Measurements from ENCODE around the gene CLDN4.
"Not testable (repeated sequence)": the region's sequence is repeated elsewhere in the genome, so short reads cannot be mapped to it uniquely, and the experiment has no call there.

Gene CLDN4, protein sequence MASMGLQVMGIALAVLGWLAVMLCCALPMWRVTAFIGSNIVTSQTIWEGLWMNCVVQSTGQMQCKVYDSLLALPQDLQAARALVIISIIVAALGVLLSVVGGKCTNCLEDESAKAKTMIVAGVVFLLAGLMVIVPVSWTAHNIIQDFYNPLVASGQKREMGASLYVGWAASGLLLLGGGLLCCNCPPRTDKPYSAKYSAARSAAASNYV

DNA sequence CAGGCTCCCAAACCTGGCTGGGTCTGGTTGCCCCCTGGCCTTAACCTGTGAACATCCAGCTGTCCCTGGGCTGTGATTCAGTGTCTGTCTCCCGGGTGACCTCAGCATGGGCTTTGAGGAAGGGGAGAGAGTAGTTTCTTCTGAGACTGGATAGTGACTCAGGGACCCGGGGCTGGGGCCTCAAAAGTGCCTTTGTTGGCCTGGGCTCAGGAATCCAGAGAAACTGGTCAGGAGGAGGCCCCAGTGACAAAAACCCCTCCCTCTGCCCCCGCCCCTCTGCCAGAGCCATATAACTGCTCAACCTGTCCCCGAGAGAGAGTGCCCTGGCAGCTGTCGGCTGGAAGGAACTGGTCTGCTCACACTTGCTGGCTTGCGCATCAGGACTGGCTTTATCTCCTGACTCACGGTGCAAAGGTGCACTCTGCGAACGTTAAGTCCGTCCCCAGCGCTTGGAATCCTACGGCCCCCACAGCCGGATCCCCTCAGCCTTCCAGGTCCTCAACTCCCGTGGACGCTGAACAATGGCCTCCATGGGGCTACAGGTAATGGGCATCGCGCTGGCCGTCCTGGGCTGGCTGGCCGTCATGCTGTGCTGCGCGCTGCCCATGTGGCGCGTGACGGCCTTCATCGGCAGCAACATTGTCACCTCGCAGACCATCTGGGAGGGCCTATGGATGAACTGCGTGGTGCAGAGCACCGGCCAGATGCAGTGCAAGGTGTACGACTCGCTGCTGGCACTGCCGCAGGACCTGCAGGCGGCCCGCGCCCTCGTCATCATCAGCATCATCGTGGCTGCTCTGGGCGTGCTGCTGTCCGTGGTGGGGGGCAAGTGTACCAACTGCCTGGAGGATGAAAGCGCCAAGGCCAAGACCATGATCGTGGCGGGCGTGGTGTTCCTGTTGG is at the start of gene CLDN4:
Gene CLDN4, plus strand, starts transcription at position 316 of the 903 bp plus-strand sequence. Its CDS starts 206 bp downstream, at position 522.
- no peak for DNase-seq (ENCODE audit: low read depth)

DNA sequence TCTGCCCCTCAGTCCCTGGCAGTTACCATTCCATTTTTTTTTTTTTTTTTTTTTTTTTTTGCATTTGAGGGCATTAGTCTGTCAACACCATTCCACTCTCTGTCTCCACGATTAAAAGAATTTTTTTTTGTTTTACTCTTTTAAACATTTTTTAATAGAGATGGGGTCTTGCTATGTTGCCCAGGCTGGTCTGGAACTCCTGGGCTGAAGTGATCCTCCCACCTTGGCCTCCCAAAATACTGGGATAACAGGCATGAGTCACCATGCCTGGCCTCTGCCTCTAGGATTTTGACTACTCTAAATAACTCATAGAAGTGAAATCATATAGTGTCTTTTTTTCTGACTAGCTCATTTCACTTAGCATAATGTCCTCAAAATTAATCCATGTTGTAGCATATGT is 44.2 kb upstream of the CLDN4 start:
- DNase-seq (ENCODE audit: low read depth) = no peak

DNA sequence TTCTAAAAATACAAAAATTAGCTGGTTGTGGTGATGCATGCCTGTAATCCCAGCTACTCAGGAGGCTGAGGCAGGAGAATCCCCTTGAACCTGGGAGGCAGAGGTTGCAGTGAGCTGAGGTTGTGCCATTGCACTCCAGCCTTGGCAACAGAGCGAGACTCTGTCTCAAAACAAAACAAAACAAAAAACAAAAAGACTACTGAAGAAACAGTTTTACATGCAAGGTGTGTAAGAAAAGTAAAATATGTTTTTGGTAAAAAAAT is 43.1 kb upstream of the CLDN4 start:
- DNase-seq (ENCODE audit: low read depth) = not testable (repeated sequence)

DNA sequence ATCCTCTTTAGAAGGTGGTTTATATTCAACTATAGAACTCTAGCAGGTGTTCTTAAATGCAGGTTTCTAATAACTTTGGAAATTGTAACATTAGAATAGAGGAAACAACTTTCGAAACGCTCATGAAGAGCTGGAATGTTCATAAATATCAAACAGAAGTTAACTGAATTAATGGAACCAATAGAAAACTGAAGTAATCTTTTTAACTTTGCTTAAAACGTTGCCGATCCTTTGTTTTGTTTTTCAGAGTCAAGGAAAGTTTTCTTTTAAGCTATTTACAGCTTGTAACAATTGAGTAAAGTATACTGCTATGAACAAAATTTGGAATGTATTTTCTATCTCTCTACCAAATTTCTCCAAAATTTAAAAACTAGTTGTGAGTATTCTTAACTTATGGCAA is 41.7 kb upstream of the CLDN4 start:
- DNase-seq (ENCODE audit: low read depth) = no peak

DNA sequence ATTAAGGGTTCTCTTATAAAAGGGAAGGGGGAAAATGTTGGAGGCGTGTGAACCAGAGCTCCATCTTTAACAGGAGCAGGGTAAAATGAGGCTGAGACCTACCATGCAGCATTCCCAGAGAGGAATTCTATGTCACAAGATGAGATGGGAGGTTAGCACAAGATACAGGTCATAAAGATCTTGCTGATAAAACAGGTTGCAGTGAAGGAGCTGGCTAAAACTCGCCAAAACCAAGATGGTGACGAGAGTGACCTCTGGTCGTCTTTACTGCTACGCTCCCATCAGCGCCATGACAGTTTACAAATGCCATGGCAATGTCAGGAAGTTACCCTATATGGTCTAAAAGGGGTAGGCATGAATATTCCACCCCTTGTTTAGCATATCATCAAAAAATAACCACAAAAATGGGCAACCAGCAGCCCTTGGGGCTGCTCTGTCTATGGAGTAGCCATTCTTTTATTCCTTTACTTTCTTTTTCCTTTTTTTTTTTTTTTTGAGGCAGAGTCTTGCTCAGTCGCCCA is 39.6 kb upstream of the CLDN4 start:
- DNase-seq (ENCODE audit: low read depth) = not testable (repeated sequence)

DNA sequence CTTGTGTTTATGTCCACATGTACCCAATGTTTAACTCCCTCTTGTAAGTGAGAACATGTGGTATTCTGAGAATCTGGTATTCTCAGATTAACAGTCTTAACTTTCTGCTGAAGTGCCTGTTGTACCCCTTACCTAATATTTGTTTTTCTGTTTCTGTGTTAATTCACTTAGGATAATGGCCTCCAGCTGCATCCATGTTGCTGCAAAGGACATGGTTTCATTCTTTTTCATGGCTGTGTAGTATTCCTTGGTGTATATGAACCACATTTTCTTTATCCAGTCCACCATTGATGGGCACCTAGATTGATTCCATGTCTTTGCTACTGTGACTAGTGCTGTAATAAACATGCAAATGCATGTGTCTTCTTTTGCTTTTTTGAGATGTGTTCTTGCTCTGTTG is 35.6 kb upstream of the CLDN4 start:
- not testable (repeated sequence) for DNase-seq (ENCODE audit: low read depth)

DNA sequence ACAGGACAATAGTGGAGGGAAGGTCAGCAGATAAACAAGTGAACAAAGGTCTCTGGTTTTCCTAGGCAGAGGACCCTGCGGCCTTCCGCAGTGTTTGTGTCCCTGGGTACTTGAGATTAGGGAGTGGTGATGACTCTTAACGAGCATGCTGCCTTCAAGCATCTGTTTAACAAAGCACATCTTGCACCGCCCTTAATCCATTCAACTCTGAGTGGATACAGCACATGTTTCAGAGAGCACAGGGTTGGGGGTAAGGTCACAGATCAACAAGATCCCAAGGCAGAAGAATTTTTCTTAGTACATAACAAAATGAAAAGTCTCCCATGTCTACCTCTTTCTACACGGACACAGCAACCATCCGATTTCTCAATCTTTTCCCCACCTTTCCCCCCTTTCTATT is 34.1 kb upstream of the CLDN4 start:
- DNase-seq (ENCODE audit: low read depth) = not testable (repeated sequence)

DNA sequence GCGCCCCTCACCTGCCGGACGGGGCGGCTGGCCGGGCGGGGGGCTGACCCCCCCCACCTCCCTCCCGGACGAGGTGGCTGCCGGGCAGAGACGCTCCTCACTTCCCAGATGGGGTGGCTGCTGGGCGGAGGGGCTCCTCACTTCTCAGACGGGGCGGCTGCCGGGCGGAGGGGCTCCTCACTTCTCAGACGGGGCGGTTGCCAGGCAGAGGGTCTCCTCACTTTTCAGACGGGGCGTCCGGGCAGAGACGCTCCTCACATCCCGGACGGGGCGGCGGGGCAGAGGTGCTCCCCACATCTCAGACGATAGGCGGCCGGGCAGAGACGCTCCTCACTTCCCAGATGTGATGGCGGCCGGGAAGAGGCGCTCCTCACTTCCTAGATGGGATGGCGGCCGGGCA is 33.6 kb upstream of the CLDN4 start:
- not testable (repeated sequence) for DNase-seq (ENCODE audit: low read depth)

DNA sequence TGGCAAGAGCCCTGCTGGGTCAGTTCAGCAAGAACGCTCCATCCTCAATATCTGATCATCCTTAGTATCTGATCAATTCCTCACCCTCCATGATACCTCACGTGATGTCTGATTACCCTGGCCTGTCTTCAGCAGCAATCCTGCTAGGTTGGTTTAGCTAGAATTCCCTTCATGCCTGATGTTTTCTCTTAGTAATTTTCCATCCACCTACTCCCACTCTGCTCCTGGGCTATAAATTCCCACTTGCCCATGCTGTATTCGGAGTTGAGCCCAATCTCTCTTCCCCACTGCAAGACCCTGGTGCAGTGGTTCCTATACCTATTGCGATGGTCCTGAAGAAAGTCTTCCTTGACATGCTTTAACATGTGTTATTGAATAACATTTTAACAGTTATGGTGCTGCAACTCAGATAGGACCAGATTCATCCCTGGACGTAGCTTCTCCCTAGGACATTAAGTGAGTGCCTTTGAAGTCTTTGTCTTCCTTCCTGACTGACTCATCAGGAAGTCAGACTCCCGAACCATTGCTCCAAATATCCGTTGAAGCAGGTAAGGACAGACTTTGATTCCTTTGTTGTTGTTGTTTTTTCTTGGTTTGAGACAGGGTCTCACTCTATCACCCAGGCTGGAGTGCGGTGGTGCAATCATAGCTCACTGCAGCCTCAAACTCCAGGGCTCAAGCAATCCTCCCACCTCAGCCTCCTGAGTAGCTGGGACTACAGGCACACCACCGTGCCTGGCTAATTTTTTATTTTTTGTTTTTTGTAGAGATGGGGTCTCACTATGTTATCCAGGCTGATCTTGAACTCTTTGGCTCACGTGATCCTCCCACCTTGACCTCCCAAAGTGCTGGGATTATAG is 31.3 kb upstream of the CLDN4 start:
- DNase-seq (ENCODE audit: low read depth) = no peak

DNA sequence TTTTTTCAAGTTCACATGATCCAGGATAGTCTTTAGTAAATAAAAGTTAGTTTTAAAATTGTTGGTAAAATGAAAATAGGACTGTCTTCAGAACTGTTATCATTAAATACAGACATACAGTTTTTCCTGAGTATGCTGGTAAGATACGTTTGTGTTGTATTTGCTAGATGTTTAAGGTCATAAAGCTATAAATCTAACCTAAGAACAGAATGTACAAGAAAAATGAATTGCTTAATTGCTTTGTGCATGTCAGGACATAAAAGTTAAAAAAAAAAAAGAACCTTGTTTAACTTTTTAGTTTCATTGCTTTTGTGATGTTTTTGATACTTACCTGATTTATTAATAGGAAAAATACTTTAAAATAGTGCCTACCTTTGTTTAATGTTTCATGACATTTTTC is 29.2 kb upstream of the CLDN4 start:
- DNase-seq (ENCODE audit: low read depth) = no peak

DNA sequence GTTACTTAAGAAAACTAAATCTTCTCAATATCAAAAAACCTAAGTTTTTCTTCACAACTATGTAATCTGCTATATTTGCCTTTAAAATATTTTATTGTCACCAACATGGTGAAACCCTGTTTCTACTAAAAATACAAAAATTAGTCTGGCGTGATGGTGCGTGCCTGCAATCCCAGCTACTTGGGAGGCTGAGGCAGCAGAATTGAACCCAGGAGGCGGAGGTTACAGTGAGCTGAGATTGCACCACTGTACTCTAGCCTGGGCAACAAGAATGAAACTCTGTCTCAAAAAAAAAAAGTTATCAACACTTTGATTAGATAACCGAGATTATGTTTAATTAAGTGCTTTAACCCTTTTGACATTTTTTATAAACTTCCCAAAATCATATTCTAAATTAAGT is 28.3 kb upstream of the CLDN4 start:
- no peak for DNase-seq (ENCODE audit: low read depth)

DNA sequence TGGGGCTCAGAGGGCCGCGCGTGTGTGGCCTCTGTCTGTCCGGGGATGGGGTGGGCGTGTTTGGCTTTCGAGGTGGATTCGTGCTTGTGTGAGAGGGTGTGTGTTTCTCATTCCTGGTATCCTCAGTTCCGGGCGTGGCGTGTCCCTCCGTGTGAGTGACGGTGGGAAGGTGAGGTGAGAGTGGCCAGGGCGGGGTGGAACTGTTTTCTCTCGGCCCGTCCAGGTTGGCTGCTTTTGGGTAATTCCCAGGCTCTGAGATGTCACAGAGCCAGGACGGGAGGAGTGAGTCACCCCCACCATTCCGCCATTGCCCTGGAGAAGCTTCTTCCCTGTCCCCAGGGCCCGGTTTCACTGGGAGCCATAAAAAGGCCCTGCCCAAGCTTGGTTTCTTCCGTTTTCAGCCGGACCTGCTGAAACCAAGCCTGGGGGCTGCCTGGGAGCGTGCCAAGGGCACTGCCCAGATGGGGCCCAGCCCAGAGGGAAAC is 21.3 kb upstream of the CLDN4 start:
- DNase-seq (ENCODE audit: low read depth) = no peak

DNA sequence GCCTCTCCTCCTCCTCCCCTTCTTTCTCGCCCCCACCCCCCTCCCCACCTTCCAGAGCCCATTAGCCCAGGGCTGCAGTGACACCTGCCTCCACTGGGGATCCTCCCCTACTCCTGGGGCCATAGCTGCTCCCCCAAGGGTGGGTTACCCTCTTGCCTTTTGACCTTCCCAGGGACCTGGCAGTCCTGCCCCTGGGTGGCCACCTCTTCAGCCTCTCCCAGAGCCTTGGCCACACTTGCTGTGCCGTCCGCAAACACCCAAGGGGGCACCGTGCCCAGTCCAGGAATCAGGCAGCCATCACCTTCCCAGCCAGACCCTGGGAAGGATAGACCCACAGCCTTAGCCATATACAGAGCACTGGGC is 19.8 kb upstream of the CLDN4 start:
- DNase-seq (ENCODE audit: low read depth) = no peak

DNA sequence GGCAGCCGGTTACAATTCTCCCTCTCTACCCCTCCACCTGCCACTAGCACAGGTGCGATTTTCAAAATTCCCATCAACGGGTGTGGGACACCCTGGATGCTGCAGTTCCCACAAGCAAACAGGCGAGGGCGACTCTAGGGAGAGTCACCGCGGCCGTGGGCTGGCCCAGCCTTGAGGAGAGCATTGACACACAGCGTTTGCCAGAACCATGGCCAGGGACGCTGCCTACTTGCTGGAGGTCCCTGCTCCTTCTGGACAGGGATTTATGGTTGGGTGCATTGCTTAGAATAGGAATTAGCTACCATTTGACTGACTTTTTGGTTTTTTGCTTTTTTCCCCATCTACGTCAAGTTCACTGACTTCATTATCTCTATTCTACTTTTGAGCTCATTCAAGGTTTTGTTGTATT is 19.0 kb upstream of the CLDN4 start:
- peak; percentile 25 for DNase-seq (ENCODE audit: low read depth)

DNA sequence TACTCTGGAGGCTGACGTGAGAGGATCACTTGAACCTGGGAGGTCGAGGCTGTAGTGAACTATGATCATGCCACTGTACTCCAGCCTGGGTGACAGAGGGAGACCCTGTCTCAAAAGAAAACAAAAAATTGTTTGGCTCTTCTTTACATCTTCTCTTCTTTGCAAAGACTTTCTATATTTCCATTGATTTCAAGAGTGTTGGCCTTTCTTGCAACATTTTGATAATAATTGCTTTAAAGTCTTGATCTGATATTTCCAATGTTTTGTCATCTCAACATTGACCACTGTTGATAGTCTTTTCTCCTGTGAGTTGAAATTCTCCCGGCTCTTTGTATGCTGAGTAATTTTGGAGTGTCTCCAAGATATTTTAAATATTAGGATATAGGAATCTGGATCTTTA is 17.8 kb upstream of the CLDN4 start:
- DNase-seq (ENCODE audit: low read depth) = no peak

DNA sequence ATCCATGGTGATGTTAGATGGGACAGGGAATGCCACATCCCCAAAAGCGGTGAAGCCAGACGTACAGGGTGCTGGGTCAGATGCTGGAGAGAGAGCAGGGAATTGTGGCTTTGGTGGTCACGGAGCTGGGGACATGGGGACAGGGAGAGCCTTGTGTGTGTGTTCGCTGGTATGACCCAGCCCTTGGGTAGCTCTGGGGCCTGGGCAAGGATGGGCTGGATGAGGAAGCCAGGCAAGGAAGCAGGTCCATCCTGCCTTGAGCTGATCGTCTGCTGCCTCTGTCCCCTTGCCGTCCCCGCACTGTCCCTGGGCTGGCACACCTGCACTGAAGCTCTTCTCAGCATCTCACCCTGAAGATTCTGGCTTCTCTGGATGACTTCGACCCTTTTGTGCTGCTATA is 15.4 kb upstream of the CLDN4 start:
- DNase-seq (ENCODE audit: low read depth) = no peak

DNA sequence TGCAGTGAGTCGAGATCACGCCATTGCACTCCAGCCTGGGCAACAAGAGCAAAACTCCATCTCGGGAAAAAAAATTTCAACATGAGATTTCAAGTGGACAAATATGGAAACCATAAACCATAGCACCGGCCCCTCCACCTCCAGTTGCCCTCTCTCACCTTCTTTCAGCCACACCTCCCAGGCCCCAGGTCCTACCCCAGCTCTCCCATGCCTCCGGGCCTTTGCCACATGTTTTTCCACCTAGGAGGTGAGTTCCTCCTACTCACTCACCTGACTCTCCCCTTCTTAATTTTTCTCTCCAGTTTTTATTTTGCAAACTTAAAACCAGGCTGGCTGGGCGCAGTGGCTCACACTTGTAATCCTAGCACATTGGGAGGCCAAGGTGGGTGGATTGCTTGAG is 13.7 kb upstream of the CLDN4 start:
- DNase-seq (ENCODE audit: low read depth) = no peak

DNA sequence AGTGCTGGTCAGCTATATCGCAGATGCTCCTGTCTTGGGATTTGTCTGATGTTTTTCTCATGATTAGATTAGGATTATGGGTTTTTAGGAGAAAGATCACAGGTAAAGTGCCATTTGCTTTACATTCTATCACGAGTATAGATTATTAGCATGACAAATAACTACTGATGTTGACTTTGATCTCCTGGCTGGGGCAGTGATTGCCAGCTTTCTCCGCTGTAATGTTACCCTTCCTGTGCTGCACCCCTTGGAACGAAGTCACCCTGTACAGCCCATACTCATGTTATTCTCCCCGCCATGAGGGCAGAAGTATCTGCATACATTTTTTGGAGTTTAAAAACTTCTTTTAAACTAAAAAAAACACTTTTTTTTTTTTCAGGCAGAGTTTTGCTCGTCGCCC is 10.8 kb upstream of the CLDN4 start:
- DNase-seq (ENCODE audit: low read depth) = no peak

DNA sequence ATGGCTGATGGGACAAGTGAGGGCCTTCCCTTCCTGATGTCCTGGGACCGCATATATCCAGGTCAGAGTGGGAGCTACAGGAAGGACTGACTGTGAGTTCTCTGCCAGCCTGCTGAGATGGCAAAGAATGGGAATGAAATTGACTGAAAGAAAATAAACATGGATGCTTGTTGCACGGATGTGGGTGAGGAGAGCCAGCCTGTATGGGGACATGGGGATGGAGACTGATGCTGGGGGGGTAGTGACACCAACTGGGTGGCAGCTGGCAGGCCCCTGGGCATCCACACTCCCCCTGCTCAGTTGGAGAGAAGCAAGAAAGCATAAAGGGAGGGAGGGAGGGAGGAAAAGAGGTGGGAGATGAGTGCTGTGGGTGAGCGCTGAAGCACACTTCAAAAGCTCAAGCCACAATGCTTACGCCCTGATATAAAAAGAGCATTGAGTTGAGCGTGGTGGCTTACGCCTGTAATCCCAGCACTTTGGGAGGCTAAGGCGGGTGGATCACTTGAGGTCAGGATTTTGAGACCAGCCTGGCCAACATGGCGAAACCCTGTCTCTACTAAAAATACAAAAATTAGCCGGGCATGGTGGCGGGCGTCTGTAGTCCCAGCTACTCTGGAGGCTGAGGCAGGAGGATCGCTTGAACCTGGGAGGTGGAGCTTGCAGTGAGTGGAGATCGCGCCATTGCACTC is 9.1 kb upstream of the CLDN4 start:
- DNase-seq (ENCODE audit: low read depth) = not testable (repeated sequence)

DNA sequence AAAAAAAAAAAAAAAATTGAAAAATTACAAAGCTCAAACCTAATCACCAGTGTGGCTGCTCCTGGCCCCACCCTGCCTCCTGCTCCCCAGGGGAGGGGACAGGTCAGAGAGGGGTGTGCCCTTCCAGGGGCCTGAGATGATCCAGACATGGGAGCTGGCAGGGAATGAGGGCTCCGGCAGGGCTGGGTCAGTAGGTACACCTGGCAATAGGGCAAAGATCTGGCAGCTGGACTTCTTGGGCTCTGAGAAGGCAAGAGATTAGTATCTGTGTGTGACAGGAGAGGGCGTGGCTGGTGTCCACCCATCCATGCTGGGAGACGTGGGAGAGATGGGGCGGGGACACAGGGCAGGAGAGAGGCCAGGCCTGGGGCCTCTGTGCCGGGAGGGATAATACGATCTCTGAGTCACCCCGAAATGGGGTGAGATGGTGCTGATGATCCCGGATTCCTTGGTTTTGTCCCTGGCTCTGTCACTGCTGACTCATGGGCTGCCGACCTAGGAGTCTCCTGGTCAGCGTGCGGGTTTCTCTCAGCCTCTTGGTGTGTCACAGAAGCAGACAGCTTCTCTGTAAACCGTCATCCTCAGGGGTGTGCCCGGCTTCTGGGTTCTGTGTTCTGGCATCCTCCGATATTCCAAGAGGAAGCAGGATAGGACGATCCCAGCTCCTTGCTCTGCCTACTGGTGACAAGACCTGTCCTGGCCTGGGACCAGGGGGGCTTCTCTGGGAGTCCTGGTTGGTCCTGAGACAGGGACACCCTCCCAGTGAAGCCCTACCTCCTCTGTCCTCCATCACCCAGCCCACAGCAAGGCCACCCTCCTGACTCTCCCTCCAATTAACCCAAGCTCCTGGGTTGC is 8.2 kb upstream of the CLDN4 start:
- DNase-seq (ENCODE audit: low read depth) = no peak

DNA sequence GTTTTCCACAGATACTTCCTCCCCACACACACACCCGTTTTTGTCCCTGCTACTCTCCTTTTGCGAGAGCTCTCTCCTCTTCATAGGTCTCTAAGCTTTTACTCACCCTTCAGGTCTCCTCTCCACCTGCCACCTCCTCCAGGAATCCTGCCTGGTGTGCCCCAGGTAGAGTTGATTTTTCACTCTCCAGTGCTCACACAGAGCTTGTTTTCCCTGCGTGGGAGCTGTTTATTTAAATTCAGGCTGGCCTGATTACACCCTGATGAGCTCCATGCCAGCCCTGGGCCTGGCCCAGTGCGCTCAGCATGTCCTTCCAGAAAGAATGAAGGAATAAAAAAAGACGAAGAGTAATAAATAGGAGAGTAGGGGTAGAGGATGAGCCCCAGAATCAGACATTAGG is 7.5 kb upstream of the CLDN4 start:
- DNase-seq (ENCODE audit: low read depth) = no peak

Data from activated T-helper 1 cell treated with Interleukin-2 at 50 U/mL for 16 hours (primary cell).